Gastroesophageal sphincter (tissue), 4 donors: Measurements from ENCODE around the gene PDE4B. TPM values are rescaled to one million over a fixed set of nuclear protein-coding genes. Genes with fewer than 3 reads are reported as not detected.

Experiments used
- ATAC-seq: fragments of 150-250 bp; one replicate; pipeline ENCODE4 v1.9.1; 2016; ENCODE audit warnings: mild to moderate bottlenecking, moderate library complexity
- H3K27ac ChIP-seq, 4 donors: fragments of 200-600 bp; sonication (generic) in 3 of 4; 1 replicate in 3 of 4; 2 replicates in 1 of 4; pipeline ENCODE4 v1.5.1; 2016 to 2019
- H3K27me3 ChIP-seq: fragments of 200-600 bp; sonication (generic); one replicate; pipeline ENCODE4 v1.5.1; 2019
- H3K36me3 ChIP-seq, 2 donors: fragments of 200-600 bp; sonication (generic); one replicate each; pipeline ENCODE4 v1.5.1; 2019; ENCODE audit warnings: control low read depth in 1 of 2
- H3K4me1 ChIP-seq, 3 donors: fragments of 200-600 bp; sonication (generic); 1 replicate in 2 of 3; 2 replicates in 1 of 3; pipeline ENCODE4 v1.5.1; 2016 to 2019; ENCODE audit warnings: control low read depth in 2 of 3
- H3K4me3 ChIP-seq, 2 donors: fragments of 200-600 bp; sonication (generic); one replicate each; pipeline ENCODE4 v1.5.1; 2019; ENCODE audit warnings: mild to moderate bottlenecking in 1 of 2, moderate library complexity in 1 of 2
- H3K9me3 ChIP-seq, 3 donors: fragments of 200-600 bp; sonication (generic); one replicate each; pipeline ENCODE4 v1.5.1; 2017 to 2019; ENCODE audit warnings: control low read depth in 2 of 3
- CTCF ChIP-seq, 4 experiments: fragments of 200-600 bp in 2 of 4; fragments of 450-650 bp in 2 of 4; sonication (generic) in 1 of 4; IDR thresholded peaks; one replicate each; pipeline ENCODE4 v1.5.1; 2017 to 2019; ENCODE audit warnings: antibody characterized with exemption in 4 of 4, mild to moderate bottlenecking in 2 of 4, moderate library complexity in 2 of 4
- EP300 ChIP-seq: sonication (generic); formaldehyde crosslinking; IDR thresholded peaks from one replicate; pipeline ENCODE4 v1.6.1; 2017; ENCODE audit warnings: antibody characterized with exemption, mild to moderate bottlenecking
- POLR2A ChIP-seq, 2 donors: fragments of 450-650 bp; IDR thresholded peaks; one replicate each; pipeline ENCODE4 v1.6.1; 2017; ENCODE audit warnings: antibody characterized with exemption in 2 of 2, mild to moderate bottlenecking in 2 of 2, moderate library complexity in 1 of 2
- POLR2AphosphoS5 ChIP-seq: sonication (generic); formaldehyde crosslinking; IDR thresholded peaks from one replicate; pipeline ENCODE4 v1.6.1; 2017; ENCODE audit warnings: antibody characterized with exemption
- WGBS, 2 donors: methylation state at CpG; one replicate each; pipeline ENCODE4 v1.1.5; 2018; ENCODE audit warnings: low coverage in 1 of 2; 5-methylcytosine and 5-hydroxymethylcytosine counted together
- total RNA-seq, 4 donors: library from RNA; depleted of rRNA; stranded (reverse); fragments of >200 nt; gene quantifications; one replicate each; pipeline ENCODE4 v1.1.0, GENCODE V29; 2016

The PDE4B gene
- total RNA-seq, 4 donors from 2014 or later: 5.9 to 16.2 (median 8.8) TPM

DNA sequence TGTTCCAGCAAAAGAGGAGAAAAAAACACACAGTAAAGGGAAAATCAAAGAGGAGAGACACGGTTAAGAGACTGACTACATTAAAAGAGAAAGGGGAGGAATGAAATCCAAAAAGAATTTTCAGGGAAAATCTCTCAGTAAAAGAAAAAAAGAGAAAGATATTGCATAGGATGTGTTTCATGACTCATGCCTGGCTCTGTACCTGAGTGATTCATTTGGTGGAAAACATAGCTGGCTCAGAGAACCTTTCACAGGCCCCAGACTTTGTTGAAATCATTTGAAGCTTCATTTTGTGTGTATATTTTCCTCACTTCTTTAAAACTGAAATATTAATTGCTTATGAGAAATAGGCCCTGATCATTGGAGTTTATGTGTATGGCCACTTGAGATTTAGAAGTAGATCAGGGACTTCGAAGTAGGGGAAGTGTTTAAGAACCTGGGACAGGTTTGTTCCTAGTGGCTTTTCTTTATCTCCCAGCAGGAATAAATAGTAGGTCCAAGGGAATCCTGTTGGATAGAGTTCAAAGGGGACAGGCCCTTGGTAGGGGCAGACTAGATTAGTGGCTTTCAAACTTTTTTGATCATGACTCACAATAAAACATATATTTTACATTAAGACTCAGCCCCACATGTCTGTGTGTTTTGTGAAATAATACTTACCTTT lies 502.1 kb downstream of the PDE4B start:
- no peaks in the 10 kb centered on the region for H3K27me3 ChIP-seq
- no peaks in the 10 kb centered on the region for H3K9me3 ChIP-seq
- TF ChIP-seq EP300 (no peak), POLR2AphosphoS5 (no peak), POLR2A (IDR thresholded peaks at IDR 0.05) (no peak), CTCF (IDR thresholded peaks at IDR 0.05) (no peak)
- H3K36me3 ChIP-seq: no peaks in the 10 kb centered on the region
- no peak overlapping the region for H3K4me3 ChIP-seq
- WGBS, 2 donors: 59 to 68% methylated on average over 2 of the region's 2 CpGs
- peak overlapping the region in 3 of 4 donors; percentile 11 to 50 (median 26) for H3K27ac ChIP-seq
- peak; percentile 88 for ATAC-seq
- no peaks in the 10 kb centered on the region for H3K4me1 ChIP-seq

DNA sequence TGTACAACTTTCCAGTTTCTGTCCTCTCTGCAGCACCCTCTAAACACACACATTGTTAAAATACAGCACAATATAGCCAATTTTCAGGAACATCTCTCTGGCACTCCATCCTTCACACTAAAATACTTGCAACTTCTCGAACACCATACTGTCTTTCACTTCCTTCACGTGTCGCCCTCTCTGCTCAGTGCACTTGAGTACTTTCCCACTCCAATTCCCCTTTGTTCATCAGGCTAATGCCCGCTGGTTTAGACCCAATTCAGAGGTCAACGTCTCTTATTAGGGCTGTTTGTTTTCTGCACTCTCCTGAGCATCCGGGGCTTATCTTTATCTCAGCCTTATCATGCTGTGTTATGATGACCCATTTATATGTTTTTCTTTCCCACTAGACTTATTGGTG lies 503.1 kb downstream of the PDE4B start:
- 80% methylated on average over 6 of the region's 6 CpGs for WGBS, 2 donors

GRCh38 chr1:66296370-66296769 lies 503.7 kb downstream of the PDE4B start:
- ATAC-seq: no peak
- Histone ChIP-seq H3K27me3 (no peaks in the 10 kb centered on the region), H3K4me3 (no peak overlapping the region), H3K9me3 (no peaks in the 10 kb centered on the region), H3K36me3 (no peaks in the 10 kb centered on the region), H3K27ac (no peak overlapping the region), H3K4me1 (peaks cover 0 to 9% (median 3%) of the 10 kb centered on the region in 3 donors)
- TF ChIP-seq CTCF (IDR thresholded peaks at IDR 0.05) (no peak), POLR2AphosphoS5 (no peak), EP300 (no peak), POLR2A (IDR thresholded peaks at IDR 0.05) (no peak)
- 100% methylated on average over 1 of the region's 1 CpG for WGBS, 2 donors

More for the DNA sequence above, 503.1 kb downstream of the PDE4B start:
- no peak for ATAC-seq
- H3K36me3 ChIP-seq: no peaks in the 10 kb centered on the region
- H3K9me3 ChIP-seq: no peaks in the 10 kb centered on the region
- no peak for TF ChIP-seq CTCF (IDR thresholded peaks at IDR 0.05)
- TF ChIP-seq POLR2A (IDR thresholded peaks at IDR 0.05): no peak
- TF ChIP-seq POLR2AphosphoS5: no peak
- no peak for TF ChIP-seq EP300
- no peak overlapping the region for H3K27ac ChIP-seq
- H3K4me3 ChIP-seq: no peak overlapping the region
- H3K4me1 ChIP-seq: peaks cover 0 to 3% (median 3%) of the 10 kb centered on the region in 3 donors
- no peaks in the 10 kb centered on the region for H3K27me3 ChIP-seq

DNA sequence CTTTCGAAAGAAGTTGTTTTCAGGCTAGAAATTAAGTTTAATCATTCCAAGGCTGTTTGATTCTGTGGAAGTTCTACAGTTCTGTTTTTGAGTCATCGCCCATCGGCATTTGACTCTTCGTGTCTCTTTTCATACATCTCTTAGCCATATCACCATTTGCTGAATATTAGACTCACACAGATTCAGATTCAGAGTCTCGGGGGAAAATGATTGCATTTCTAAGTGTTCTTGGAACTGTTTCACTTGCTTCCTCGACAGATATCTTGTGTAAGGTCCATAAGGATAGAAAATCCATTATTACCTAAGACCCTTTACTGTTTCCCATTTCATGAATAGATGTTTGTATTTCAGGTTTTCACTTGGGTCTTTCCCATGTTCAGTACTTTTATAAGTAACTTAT lies 504.3 kb downstream of the PDE4B start:
- Histone ChIP-seq H3K4me3 (no peak overlapping the region), H3K27me3 (no peaks in the 10 kb centered on the region), H3K9me3 (no peaks in the 10 kb centered on the region), H3K27ac (no peak overlapping the region), H3K4me1 (peaks cover 0 to 11% (median 3%) of the 10 kb centered on the region in 3 donors), H3K36me3 (no peaks in the 10 kb centered on the region)
- 71 to 75% methylated on average over 6 of the region's 6 CpGs for WGBS, 2 donors
- TF ChIP-seq POLR2AphosphoS5 (no peak), POLR2A (IDR thresholded peaks at IDR 0.05) (no peak), CTCF (IDR thresholded peaks at IDR 0.05) (no peak), EP300 (no peak)
- no peak for ATAC-seq

GRCh38 chr1:66298464-66298863 lies 505.8 kb downstream of the PDE4B start:
- Histone ChIP-seq H3K4me1 (peaks cover 0 to 11% (median 3%) of the 10 kb centered on the region in 3 donors), H3K27me3 (no peaks in the 10 kb centered on the region), H3K4me3 (no peak overlapping the region), H3K27ac (no peak overlapping the region), H3K36me3 (no peaks in the 10 kb centered on the region), H3K9me3 (no peaks in the 10 kb centered on the region)
- TF ChIP-seq POLR2AphosphoS5 (no peak), EP300 (no peak), CTCF (IDR thresholded peaks at IDR 0.05) (no peak), POLR2A (IDR thresholded peaks at IDR 0.05) (no peak)
- 88 to 100% methylated on average over 1 of the region's 1 CpG for WGBS, 2 donors
- ATAC-seq: no peak
